ENCODE data around the gene GPC5.

The GPC5 gene

GRCh38 chr13:91627952-91628739 lies 229.7 kb downstream of the GPC5 start:
- no peaks in the 10 kb centered on the region for H3K4me1 ChIP-seq
- no peaks in the 10 kb centered on the region for H4K20me1 ChIP-seq
- no peak overlapping the region for H3K9ac ChIP-seq
- H3K27ac ChIP-seq, result no peak overlapping the region
- no peak overlapping the region for H3K4me3 ChIP-seq
- no peaks in the 10 kb centered on the region for H3K36me3 ChIP-seq
- H3K4me2 ChIP-seq, result no peak overlapping the region
- H3K9me3 ChIP-seq, result no peaks in the 10 kb centered on the region
- H3K27me3 ChIP-seq, result no peaks in the 10 kb centered on the region
- no peak for TF ChIP-seq Cebpa-rat (IDR thresholded peaks at IDR 0.05)

DNA sequence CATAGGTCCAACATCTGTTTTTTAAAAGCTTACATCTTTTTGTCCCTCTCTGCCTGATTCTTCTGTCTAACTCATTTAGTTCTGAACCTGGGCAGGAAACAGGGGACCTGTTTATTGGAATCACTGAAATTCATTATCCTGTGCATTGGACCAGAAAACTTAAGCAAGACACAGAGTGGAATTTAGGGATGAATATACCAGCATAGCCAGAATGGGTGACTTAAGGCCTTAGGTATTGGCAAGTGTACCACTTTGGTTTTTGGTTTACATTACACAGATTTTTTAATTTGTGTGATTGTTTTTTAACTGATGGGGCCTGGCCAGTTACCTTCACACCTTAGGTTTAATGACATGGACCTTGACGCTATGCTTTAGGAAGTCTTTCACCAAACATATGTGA lies 232.5 kb downstream of the GPC5 start:
- Histone ChIP-seq H3K4me2 (no peak overlapping the region), H3K27me3 (no peaks in the 10 kb centered on the region), H3K27ac (no peak overlapping the region), H4K20me1 (no peaks in the 10 kb centered on the region), H3K9me3 (no peaks in the 10 kb centered on the region), H3K4me1 (no peaks in the 10 kb centered on the region), H3K4me3 (no peak overlapping the region), H3K36me3 (no peaks in the 10 kb centered on the region), H3K9ac (no peak overlapping the region)
- no peak for TF ChIP-seq Cebpa-rat (IDR thresholded peaks at IDR 0.05)

DNA sequence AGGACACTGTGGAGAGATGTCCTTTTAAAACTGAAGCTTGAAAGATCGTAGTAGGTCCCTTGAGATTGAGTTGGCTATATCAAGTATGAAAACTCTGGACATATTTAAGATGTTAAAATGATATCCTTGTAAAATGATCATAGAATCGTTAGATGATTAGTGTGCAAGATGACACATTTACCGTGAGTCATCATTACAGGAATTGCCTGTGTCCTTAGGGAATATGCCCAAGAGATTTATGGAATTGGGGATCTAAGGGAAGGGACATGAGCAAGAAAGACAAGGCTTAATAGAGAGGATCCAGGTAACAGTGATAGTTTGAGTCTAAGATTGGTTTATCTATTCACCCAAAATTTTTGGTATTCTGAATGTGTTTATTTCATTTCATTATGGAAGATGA lies 233.7 kb downstream of the GPC5 start:
- TF ChIP-seq Cebpa-rat (IDR thresholded peaks at IDR 0.05), result no peak
- no peaks in the 10 kb centered on the region for H3K4me1 ChIP-seq
- H3K4me2 ChIP-seq, result no peak overlapping the region
- no peaks in the 10 kb centered on the region for H3K9me3 ChIP-seq
- H3K27me3 ChIP-seq, result no peaks in the 10 kb centered on the region
- H3K27ac ChIP-seq, result no peak overlapping the region
- H3K9ac ChIP-seq, result no peak overlapping the region
- H4K20me1 ChIP-seq, result no peaks in the 10 kb centered on the region
- no peak overlapping the region for H3K4me3 ChIP-seq
- H3K36me3 ChIP-seq, result no peaks in the 10 kb centered on the region

DNA sequence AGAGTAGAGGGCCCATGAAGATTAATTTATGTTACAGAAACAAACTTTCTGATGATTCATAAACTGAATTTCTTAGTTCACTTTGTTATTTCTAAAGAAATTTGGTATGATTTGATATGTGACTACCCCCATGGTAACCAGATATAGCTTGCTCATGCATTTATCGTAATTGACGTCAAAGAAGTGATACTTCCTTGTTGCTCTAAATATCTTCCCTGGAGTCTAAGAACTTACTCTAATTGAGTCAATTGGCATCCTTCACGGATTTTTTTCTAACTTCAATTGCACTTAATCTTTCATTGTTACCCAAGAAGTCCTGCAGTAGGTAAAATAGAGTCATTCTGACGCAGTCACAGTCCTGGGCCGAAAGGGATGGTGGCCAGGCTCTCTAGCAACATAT lies 240.9 kb downstream of the GPC5 start:
- no peaks in the 10 kb centered on the region for H3K9me3 ChIP-seq
- H3K36me3 ChIP-seq, result no peaks in the 10 kb centered on the region
- no peak overlapping the region for H3K4me3 ChIP-seq
- H3K9ac ChIP-seq, result no peak overlapping the region
- H3K27ac ChIP-seq, result no peak overlapping the region
- H3K4me1 ChIP-seq, result no peaks in the 10 kb centered on the region
- H3K4me2 ChIP-seq, result no peak overlapping the region
- no peak for TF ChIP-seq Cebpa-rat (IDR thresholded peaks at IDR 0.05)
- H4K20me1 ChIP-seq, result no peaks in the 10 kb centered on the region
- H3K27me3 ChIP-seq, result no peaks in the 10 kb centered on the region

DNA sequence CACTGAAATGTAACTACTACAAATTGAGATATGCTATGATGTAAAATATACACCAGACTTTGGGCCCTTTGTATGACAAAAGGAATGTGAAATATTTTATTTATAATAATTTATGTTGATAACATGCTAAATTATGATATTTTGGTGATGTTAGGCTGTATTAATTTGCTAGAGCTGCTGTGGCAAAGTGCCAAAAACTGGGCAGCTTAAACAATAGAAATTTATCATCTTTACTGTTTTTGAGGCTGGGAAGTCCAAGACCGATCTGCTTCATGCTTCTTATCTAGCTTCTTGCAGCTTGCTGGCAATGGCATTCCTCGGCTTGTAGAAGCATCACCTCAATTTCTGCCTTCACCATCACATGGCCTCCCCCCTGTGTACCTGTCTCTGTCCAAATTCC lies 245.0 kb downstream of the GPC5 start:
- no peaks in the 10 kb centered on the region for H3K9me3 ChIP-seq
- H3K27me3 ChIP-seq, result no peaks in the 10 kb centered on the region
- H3K9ac ChIP-seq, result no peak overlapping the region
- no peaks in the 10 kb centered on the region for H4K20me1 ChIP-seq
- H3K27ac ChIP-seq, result no peak overlapping the region
- H3K36me3 ChIP-seq, result no peaks in the 10 kb centered on the region
- TF ChIP-seq Cebpa-rat (IDR thresholded peaks at IDR 0.05), result no peak
- H3K4me2 ChIP-seq, result no peak overlapping the region
- H3K4me1 ChIP-seq, result no peaks in the 10 kb centered on the region
- H3K4me3 ChIP-seq, result no peak overlapping the region

GRCh38 chr13:91644806-91645205 lies 246.4 kb downstream of the GPC5 start:
- H3K4me3 ChIP-seq, result no peak overlapping the region
- TF ChIP-seq Cebpa-rat (IDR thresholded peaks at IDR 0.05), result no peak
- no peaks in the 10 kb centered on the region for H4K20me1 ChIP-seq
- H3K9ac ChIP-seq, result no peak overlapping the region
- no peak overlapping the region for H3K4me2 ChIP-seq
- H3K36me3 ChIP-seq, result no peaks in the 10 kb centered on the region
- H3K27me3 ChIP-seq, result no peaks in the 10 kb centered on the region
- no peaks in the 10 kb centered on the region for H3K9me3 ChIP-seq
- no peaks in the 10 kb centered on the region for H3K4me1 ChIP-seq
- H3K27ac ChIP-seq, result no peak overlapping the region

- H3K4me1 ChIP-seq, result no peaks in the 10 kb centered on the region
- no peak overlapping the region for H3K4me2 ChIP-seq
- no peak for TF ChIP-seq Cebpa-rat (IDR thresholded peaks at IDR 0.05)
- H4K20me1 ChIP-seq, result no peaks in the 10 kb centered on the region
- H3K9me3 ChIP-seq, result no peaks in the 10 kb centered on the region
- no peaks in the 10 kb centered on the region for H3K27me3 ChIP-seq
- H3K36me3 ChIP-seq, result no peaks in the 10 kb centered on the region
- no peak overlapping the region for H3K4me3 ChIP-seq
- no peak overlapping the region for H3K27ac ChIP-seq
- no peak overlapping the region for H3K9ac ChIP-seq
These were observed 249.1 kb downstream of the GPC5 start for GRCh38 chr13:91647361-91647990.

DNA sequence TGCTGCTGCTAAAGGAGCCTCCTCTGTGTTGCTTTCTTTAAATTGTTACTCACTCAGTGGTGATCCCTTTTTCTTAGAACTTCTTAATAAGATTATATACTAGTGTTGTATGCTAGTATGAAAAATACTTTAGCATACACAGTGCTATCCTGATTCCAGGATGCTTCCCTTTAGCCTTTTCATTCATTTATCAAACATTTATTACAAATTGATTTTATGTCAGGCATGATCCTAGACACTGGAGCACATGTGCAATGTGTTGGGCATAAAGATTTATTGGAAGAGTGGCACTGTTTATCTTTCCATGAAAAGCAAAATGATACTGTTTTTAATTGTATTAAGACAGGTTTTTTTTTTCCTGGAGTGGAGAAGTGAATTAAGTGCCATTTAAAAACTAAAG lies 249.6 kb downstream of the GPC5 start:
- no peak overlapping the region for H3K4me2 ChIP-seq
- H3K9me3 ChIP-seq, result no peaks in the 10 kb centered on the region
- no peak overlapping the region for H3K9ac ChIP-seq
- no peaks in the 10 kb centered on the region for H3K27me3 ChIP-seq
- H4K20me1 ChIP-seq, result no peaks in the 10 kb centered on the region
- no peak overlapping the region for H3K4me3 ChIP-seq
- H3K36me3 ChIP-seq, result no peaks in the 10 kb centered on the region
- H3K27ac ChIP-seq, result no peak overlapping the region
- no peaks in the 10 kb centered on the region for H3K4me1 ChIP-seq
- no peak for TF ChIP-seq Cebpa-rat (IDR thresholded peaks at IDR 0.05)

GRCh38 chr13:91649456-91649855 lies 251.0 kb downstream of the GPC5 start:
- Histone ChIP-seq H3K4me3 (no peak overlapping the region), H3K9ac (no peak overlapping the region), H3K4me1 (no peaks in the 10 kb centered on the region), H3K27me3 (no peaks in the 10 kb centered on the region), H3K27ac (no peak overlapping the region), H3K36me3 (no peaks in the 10 kb centered on the region), H3K4me2 (no peak overlapping the region), H4K20me1 (no peaks in the 10 kb centered on the region), H3K9me3 (no peaks in the 10 kb centered on the region)
- no peak for TF ChIP-seq Cebpa-rat (IDR thresholded peaks at IDR 0.05)

GRCh38 chr13:91652404-91653301 lies 254.2 kb downstream of the GPC5 start:
- no peak overlapping the region for H3K4me3 ChIP-seq
- no peaks in the 10 kb centered on the region for H4K20me1 ChIP-seq
- H3K36me3 ChIP-seq, result no peaks in the 10 kb centered on the region
- H3K9ac ChIP-seq, result no peak overlapping the region
- H3K27ac ChIP-seq, result no peak overlapping the region
- no peak overlapping the region for H3K4me2 ChIP-seq
- H3K4me1 ChIP-seq, result no peaks in the 10 kb centered on the region
- H3K9me3 ChIP-seq, result no peaks in the 10 kb centered on the region
- no peaks in the 10 kb centered on the region for H3K27me3 ChIP-seq
- TF ChIP-seq Cebpa-rat (IDR thresholded peaks at IDR 0.05), result no peak
